Transverse colon (tissue), 3 donors: ENCODE data around the gene DENND1B.
"Not testable (repeated sequence)": the region's sequence is repeated elsewhere in the genome, so short reads cannot be mapped to it uniquely, and the experiment has no call there.

Experiments
- EP300 ChIP-seq: sonication (generic); formaldehyde crosslinking; IDR thresholded peaks from one replicate; pipeline ENCODE4 v1.6.1; 2017; ENCODE audit warnings: antibody characterized with exemption, low read depth
- POLR2A ChIP-seq: fragments of 450-650 bp; IDR thresholded peaks from one replicate; pipeline ENCODE4 v1.6.1; 2016; ENCODE audit warnings: antibody characterized with exemption, mild to moderate bottlenecking, moderate library complexity
- TF ChIP-seq, protein P1 (sequence below), 5 experiments: fragments of 200-600 bp in 3 of 5; fragments of 450-650 bp in 2 of 5; sonication (generic) in 3 of 5; IDR thresholded peaks; 1 replicate in 2 of 5; 2 replicates in 3 of 5; pipeline ENCODE4 v1.5.1; 2016 to 2017; ENCODE audit warnings: antibody characterized with exemption in 5 of 5, inconsistent platforms in 3 of 5, mild to moderate bottlenecking in 2 of 5, moderate library complexity in 1 of 5

DNA sequence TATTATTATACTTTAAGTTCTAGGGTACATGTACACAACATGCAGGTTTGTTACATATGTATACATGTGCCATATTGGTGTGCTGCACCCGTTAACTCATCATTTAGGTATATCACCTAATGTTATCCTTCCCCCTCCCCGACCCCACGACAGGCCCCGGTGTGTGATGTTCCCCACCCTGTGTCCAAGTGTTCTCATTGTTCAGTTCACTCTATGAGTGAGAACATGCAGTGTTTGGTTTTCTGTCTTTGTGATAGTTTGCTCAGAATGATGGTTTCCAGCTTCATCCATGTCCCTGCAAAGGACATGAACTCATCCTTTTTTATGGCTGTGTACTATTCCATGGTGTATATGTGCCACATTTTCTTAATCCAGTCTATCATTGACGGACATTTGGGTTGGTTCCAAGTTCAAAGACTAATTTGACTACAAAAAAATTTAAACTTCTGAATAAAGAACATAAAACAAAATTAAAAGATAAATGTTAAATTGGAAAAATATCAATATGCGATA lies 22.6 kb downstream of the DENND1B start:
- TF ChIP-seq, protein P1, sequence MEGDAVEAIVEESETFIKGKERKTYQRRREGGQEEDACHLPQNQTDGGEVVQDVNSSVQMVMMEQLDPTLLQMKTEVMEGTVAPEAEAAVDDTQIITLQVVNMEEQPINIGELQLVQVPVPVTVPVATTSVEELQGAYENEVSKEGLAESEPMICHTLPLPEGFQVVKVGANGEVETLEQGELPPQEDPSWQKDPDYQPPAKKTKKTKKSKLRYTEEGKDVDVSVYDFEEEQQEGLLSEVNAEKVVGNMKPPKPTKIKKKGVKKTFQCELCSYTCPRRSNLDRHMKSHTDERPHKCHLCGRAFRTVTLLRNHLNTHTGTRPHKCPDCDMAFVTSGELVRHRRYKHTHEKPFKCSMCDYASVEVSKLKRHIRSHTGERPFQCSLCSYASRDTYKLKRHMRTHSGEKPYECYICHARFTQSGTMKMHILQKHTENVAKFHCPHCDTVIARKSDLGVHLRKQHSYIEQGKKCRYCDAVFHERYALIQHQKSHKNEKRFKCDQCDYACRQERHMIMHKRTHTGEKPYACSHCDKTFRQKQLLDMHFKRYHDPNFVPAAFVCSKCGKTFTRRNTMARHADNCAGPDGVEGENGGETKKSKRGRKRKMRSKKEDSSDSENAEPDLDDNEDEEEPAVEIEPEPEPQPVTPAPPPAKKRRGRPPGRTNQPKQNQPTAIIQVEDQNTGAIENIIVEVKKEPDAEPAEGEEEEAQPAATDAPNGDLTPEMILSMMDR (IDR thresholded peaks at IDR 0.05) = not testable (repeated sequence)
- not testable (repeated sequence) for TF ChIP-seq POLR2A, EP300
